ENCODE data around the gene SLC38A11. TPM values are rescaled to one million over a fixed set of nuclear protein-coding genes. Genes with fewer than 3 reads are reported as not detected.
A peak's percentile ranks its signal among the peaks of the same experiment; 100 is the strongest.
"Not testable (repeated sequence)": the region's sequence is repeated elsewhere in the genome, so short reads cannot be mapped to it uniquely, and the experiment has no call there.

SLC38A11 gene
- polyA plus RNA-seq, 1 of the 3 experiments (the other 2 are of a cell fraction) = not detected

GRCh38 chr2:164992818-164993217, 37.5 kb upstream of the SLC38A11 start:
- Histone ChIP-seq H3K27me3 (ENCODE audit: insufficient read depth) (no peaks in the 10 kb centered on the region), H3K9ac (no peak overlapping the region), H3K4me1 (ENCODE audit: control insufficient read depth in 1 of 2, insufficient read depth in 2 of 2, low read depth in 1 of 2, low read length in 1 of 2) (peaks cover 0 to 18% of the 10 kb centered on the region in 2 experiments; a peak in 2 of 4 replicates), H4K20me1 (ENCODE audit: insufficient read depth) (no peaks in the 10 kb centered on the region), H3K36me3 (replicated peaks in 1 of 2; ENCODE audit: control insufficient read depth in 1 of 2, insufficient read depth in 2 of 2, low read length in 1 of 2) (no peaks in the 10 kb centered on the region), H2AFZ (ENCODE audit: low read depth) (no peak overlapping the region), H3K4me2 (no peak overlapping the region), H3K79me2 (ENCODE audit: insufficient read depth) (no peaks in the 10 kb centered on the region), H3K9me2 (no peaks in the 10 kb centered on the region), H3K4me3 (ENCODE audit: low read depth in 2 of 2, low read length in 1 of 2) (no peak overlapping the region), H3F3A (replicated peaks; ENCODE audit: insufficient read depth) (peaks cover 17% of the 10 kb centered on the region), H3K9me3 (no peaks in the 10 kb centered on the region), H3K27ac (ENCODE audit: low read depth in 2 of 2, low read length in 1 of 2) (peak overlapping the region in 1 of 2 experiments; percentile 5; a peak in 1 of 4 replicates)
- ChIA-PET POLR2A (no interaction called here), CTCF (interaction anchor here (0.6 to 7.9 kb wide), 24 partner anchors 9 to 891 kb away, joined by 3 to 62 read pairs (median 4); partner anchors contain the start of genes SCN2A, SCN3A and SLC38A11)
- 0% methylated on average over 5 of the region's 5 CpGs for WGBS (ENCODE audit: low lambda C conversion rate)
- TF ChIP-seq FOSL2 (IDR thresholded peaks at IDR 0.05; ENCODE audit: borderline replicate concordance, low read depth) (no peak), RXRA (IDR thresholded peaks at IDR 0.05; ENCODE audit: borderline replicate concordance, low read depth) (no peak), SMC3 (IDR thresholded peaks at IDR 0.05; ENCODE audit: low read depth, low read length) (peak; percentile 66), RAD21 (IDR thresholded peaks at IDR 0.05; ENCODE audit: low read length) (peak; percentile 81), CTCF (IDR thresholded peaks at IDR 0.05) (peak; percentile 51), YY1 (IDR thresholded peaks at IDR 0.05; ENCODE audit: low read depth) (no peak), MEF2A (IDR thresholded peaks at IDR 0.05; ENCODE audit: borderline replicate concordance, low read depth) (no peak), NFIC (IDR thresholded peaks at IDR 0.05; ENCODE audit: borderline replicate concordance) (0 out of 2 replicates have a peak, but pooled peaks have one; percentile 26)
- DNase-seq = peak; percentile 45

GRCh38 chr2:164992093-164992454, 36.7 kb upstream of the SLC38A11 start:
- Histone ChIP-seq H3K4me2 (peak overlapping the region; percentile 2; the same call in 1 of the 2 replicates), H3K4me1 (ENCODE audit: control insufficient read depth in 1 of 2, insufficient read depth in 2 of 2, low read depth in 1 of 2, low read length in 1 of 2) (peaks cover 0 to 18% of the 10 kb centered on the region in 2 experiments; a peak in 2 of 4 replicates), H2AFZ (ENCODE audit: low read depth) (peak overlapping the region; percentile 74), H3F3A (replicated peaks; ENCODE audit: insufficient read depth) (peaks cover 17% of the 10 kb centered on the region), H3K27ac (ENCODE audit: low read depth in 2 of 2, low read length in 1 of 2) (peak overlapping the region; percentile 67 to 75; a peak in 3 of 4 replicates)
- H3K36me3 ChIP-seq (replicated peaks in 1 of 2; ENCODE audit: control insufficient read depth in 1 of 2, insufficient read depth in 2 of 2, low read length in 1 of 2); DNase-seq; H3K79me2 ChIP-seq (ENCODE audit: insufficient read depth); H3K9me3 ChIP-seq; H4K20me1 ChIP-seq (ENCODE audit: insufficient read depth); H3K4me3 ChIP-seq (ENCODE audit: low read depth in 2 of 2, low read length in 1 of 2); H3K9me2 ChIP-seq; H3K9ac ChIP-seq; H3K27me3 ChIP-seq (ENCODE audit: insufficient read depth); POLR2A ChIA-PET: not testable (repeated sequence)
- CTCF ChIA-PET = interaction anchor here (1.3 to 7.9 kb wide), 5 partner anchors 11 to 303 kb away, joined by 7 to 62 read pairs (median 25); partner anchors contain the start of genes SCN2A and SCN3A

GRCh38 chr2:164991361-164992092, 36.2 kb upstream of the SLC38A11 start:
- H3K36me3 ChIP-seq (replicated peaks in 1 of 2; ENCODE audit: control insufficient read depth in 1 of 2, insufficient read depth in 2 of 2, low read length in 1 of 2); H3K4me3 ChIP-seq (ENCODE audit: low read depth in 2 of 2, low read length in 1 of 2); H3K9me3 ChIP-seq; DNase-seq; H4K20me1 ChIP-seq (ENCODE audit: insufficient read depth); H3K27me3 ChIP-seq (ENCODE audit: insufficient read depth); H3K79me2 ChIP-seq (ENCODE audit: insufficient read depth); H3K9me2 ChIP-seq; POLR2A ChIA-PET: not testable (repeated sequence)
- Histone ChIP-seq H3K4me2 (peak overlapping the region; percentile 2; the same call in 1 of the 2 replicates), H3F3A (replicated peaks; ENCODE audit: insufficient read depth) (peaks cover 17% of the 10 kb centered on the region), H2AFZ (ENCODE audit: low read depth) (peak overlapping the region; percentile 74), H3K9ac (peak overlapping the region; percentile 18; the same call in 1 of the 2 replicates), H3K27ac (ENCODE audit: low read depth in 2 of 2, low read length in 1 of 2) (peak overlapping the region; percentile 67 to 75; a peak in 3 of 4 replicates), H3K4me1 (ENCODE audit: control insufficient read depth in 1 of 2, insufficient read depth in 2 of 2, low read depth in 1 of 2, low read length in 1 of 2) (peaks cover 0 to 18% of the 10 kb centered on the region in 2 experiments; a peak in 2 of 4 replicates)
- CTCF ChIA-PET = interaction anchor here (0.7 to 7.9 kb wide), 5 partner anchors 11 to 341 kb away, joined by 3 to 62 read pairs (median 25); partner anchors contain the start of gene SCN3A

Measured in SK-N-SH (cell line).